HG03097 (cell line): ENCODE results near the gene HMX1.

Experiments used
- ATAC-seq: cut with Tn5 transposase; IDR thresholded peaks from one replicate; pipeline ENCODE4 v1.9.1; 2021; ENCODE audit not compliant: unreplicated experiment, low FRiP score

HMX1 gene

DNA sequence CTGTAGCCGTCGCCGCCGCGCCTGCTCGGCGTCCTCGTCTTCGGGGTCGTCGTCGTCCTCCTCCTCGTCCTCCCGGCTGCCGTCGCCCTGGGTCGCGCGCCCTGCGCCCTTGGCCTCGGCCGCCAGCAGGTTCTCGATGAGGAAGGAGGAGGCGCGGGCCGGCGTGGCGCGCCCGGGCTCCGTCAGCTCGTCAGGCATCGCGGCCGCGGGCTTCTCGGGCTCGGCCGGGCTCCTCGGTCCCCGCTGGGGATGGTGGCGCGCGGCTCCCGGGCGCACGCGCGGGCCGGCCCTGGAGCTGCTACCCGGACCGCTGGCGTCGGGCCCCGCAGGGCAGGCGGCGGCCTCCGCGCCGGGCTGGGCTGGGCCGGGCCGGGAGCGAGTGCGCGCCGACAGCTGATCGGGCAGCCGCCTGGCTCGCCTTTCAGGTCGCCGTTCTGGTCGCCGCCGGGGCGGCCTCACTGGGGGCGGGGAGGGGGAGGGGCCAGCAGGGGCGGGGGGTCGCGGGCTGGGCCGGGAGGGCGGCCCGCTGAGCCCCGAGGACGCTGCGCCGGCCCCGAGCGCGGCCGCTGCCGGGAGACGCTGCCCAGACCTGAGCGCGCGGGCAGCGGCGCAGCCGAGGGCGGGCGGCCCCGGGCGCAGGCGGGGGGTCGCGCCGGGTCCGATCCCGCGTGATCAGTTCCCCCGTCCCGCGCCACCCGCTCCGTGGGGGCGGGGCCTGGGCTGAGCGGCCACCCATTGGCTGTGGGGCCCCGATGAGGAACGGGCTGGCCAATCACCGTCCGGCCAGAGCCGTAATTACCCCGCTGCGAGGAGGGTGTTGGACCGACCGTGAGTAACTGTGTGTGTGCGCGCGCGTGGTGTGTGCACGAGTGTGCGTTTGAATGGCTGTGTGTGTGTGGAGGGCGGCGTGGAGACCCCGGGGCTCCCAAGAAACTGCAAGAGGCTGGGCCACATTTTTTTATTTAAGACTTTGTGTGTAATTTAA, at the start of gene HMX1:
Gene HMX1 (minus strand): TSS at position 423 of the 985 bp plus-strand sequence. CDS start 225 bp downstream, at position 198.
- ATAC-seq, result no peak

DNA sequence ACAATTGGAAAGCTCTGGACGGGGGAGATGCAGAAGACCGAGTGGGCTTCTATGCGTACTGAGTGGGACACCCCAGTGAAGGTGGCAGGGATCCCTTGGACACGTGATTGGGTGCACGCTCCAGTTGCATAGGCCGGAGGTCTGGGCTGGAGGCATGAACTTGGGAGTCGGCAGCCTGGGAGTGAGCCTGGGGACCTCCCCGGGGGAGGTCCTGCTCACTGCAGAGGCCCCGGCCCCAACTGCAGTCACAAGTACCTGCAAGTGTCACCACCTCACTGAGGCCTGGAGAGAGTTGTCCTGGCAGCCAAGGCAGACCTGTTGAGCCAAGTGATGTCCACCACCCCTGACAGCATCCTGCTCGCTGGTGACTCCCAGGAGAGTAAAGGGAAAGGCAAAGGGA, 49.3 kb upstream of the HMX1 start:
- ATAC-seq, result no peak

DNA sequence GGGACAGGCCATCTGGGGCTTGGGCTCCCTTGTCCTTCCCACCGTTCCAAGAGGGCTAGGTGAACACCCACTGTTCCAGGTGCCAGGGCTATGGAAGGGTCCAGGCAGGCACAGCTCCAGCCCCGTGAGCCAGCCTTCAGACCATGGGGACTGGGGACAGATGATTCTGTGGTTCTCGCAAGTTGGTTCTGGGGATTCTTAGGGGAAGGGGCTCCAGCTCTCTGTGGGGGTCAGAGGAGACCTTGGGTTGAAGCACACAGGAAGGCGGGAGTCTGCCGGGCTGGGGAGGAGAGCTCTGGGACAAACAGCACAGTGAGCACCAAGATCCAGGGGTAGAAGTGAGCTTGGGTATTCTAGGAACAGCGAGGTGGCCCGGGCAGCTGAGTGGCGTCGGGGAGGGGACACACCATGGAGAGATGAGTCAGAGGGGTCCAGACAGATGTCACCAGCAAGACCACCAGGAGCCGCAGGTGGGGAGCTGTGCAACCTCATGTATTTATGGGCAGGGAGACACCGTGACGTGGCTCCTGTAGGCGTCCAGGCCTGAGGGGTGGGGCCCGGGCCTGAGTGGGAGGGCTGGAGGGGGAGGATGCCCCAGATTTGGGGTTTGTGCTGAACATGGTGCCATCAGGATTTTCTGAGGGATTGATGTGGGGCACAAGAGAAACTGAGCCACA, 48.8 kb upstream of the HMX1 start:
- no peak for ATAC-seq

DNA sequence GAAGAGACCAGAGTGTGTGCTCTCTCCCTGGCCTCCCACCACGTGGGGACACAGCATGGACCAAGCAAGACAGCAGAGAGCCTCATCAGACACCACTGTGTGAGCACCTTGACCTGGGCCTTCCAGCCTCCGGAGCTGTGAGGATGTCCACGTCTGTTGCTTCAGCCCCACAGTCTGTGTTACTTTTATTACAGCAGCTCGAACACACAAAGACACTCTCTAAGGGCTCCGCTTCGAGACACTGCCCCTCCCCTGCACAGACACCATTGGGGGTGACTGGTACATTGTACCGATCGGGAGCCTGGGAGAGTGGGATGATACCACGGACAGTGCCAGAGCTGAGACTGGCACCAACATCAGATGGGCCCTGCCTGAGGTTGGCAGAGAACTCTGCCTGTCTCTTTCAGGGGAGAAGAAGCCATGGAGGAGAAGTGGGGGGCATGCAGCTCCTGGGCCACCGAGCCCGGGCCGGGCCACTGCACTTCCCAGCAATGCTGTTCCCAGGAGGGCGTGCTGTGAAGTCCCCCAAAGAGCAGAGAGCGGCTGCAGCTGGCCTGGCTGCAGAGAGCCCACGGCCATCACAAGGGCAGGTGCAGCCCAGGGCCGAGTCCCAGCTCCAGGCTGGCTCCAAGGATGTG, 48.1 kb upstream of the HMX1 start:
- no peak for ATAC-seq

DNA sequence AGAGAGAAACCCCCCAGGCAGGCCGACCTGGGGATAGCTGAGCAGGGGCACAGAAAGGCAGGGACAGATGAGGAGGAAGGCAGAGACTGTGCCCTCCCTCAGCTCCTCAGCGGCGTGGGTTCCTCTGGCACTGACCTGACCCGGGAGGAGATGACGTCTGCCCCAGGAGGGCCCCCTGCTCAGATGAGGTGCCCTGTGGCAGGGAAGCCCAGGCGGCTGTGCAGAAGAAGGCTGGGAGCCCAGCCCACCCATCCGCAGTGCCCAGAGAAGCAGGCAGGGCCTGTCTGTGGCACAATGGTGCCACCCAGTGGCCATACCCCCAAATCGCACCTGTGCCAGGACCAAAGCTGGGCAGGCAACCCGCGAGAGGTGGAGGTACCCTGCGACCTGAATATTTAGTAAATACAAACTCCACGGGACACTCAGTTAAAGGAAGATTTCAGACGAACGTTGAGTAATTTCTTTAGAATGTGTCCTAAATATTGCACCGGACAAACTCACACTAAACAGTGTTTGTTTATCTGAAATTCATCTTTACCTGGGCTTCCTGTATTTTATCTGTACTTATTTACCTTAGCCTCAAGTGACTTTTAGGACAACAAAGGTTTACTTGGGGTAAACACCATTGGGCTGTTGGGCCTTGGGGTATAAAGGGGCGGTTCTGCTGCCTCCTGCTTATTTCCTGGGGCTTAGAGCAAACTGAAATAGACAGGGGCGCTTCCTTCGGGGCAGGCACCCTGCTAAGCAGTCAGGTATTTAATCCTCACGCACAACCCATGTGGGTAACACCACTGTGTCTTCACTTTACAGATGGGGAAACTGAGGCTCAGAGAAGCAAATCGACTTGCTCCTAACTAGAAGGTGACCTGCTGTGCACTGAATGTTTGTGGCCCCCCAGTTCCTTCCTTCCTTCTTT, 46.5 kb upstream of the HMX1 start:
- ATAC-seq, result peak; percentile 86

DNA sequence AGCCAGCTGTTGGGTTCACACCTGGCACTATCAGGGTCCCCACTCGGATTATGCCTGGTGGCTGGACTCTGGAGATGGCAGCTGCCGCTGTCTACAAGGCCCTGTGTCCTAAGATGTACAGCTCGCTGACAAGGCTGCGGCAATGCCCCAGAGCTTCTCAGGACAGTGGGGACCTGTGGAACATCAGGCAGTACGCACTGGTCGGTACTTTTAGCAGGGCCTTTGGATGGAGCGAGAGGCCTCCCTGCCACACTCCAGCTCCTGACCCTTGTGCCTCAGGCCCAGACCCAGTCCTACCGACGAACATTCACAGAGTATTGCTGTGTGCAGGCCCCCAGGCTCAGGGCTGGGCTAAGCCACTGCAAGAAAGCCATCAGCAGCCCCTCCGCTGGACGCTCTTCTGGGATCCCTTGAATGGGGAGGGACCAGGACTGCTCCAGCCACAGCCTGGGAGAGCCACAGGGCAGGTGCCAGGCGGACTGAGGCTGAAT, 45.7 kb upstream of the HMX1 start:
- no peak for ATAC-seq

DNA sequence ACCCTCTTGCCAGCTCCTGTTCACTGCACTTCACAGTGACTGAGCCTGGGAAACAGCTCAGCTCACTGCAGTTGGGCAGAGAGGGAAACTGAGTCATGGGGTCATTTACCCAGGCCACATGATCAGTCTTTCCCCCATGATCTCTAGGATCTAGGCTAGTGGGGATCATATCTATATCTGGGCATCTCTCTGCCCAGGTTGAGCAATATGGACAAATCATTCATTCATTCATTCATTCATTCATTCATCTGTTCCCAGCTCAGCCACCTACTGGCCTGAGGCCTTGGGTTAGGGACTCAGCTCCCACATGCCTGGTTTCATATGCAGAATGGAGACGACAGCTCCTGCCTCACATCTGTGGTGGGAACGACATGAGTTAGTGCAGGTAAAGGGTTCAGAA, 45.3 kb upstream of the HMX1 start:
- no peak for ATAC-seq

DNA sequence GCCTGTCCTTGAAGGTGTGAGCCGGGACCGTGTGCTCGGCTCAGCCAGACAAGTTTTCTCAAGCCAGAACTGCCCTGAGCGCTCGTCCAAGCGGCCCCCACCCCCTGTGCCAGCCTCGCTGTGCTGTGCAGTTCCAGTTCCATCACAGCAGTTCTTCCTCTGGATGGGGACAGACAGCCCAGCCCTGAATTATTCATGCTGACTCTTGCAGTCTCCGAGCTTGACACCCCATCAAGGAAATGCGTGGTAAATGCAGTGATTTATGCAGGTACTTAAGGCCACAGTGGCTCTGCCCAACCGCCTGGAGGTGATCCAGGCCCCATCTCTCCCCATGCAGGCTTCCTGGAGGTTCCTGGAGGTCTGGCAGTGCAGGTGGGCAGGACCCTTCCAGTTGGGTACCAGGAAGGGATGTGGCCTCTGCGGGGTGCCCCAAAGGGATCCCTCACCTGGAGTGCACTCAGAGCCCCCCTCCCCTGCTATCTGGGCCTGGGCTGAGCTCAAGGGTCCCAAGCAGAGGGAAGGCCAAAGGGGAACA, 44.8 kb upstream of the HMX1 start:
- no peak for ATAC-seq

DNA sequence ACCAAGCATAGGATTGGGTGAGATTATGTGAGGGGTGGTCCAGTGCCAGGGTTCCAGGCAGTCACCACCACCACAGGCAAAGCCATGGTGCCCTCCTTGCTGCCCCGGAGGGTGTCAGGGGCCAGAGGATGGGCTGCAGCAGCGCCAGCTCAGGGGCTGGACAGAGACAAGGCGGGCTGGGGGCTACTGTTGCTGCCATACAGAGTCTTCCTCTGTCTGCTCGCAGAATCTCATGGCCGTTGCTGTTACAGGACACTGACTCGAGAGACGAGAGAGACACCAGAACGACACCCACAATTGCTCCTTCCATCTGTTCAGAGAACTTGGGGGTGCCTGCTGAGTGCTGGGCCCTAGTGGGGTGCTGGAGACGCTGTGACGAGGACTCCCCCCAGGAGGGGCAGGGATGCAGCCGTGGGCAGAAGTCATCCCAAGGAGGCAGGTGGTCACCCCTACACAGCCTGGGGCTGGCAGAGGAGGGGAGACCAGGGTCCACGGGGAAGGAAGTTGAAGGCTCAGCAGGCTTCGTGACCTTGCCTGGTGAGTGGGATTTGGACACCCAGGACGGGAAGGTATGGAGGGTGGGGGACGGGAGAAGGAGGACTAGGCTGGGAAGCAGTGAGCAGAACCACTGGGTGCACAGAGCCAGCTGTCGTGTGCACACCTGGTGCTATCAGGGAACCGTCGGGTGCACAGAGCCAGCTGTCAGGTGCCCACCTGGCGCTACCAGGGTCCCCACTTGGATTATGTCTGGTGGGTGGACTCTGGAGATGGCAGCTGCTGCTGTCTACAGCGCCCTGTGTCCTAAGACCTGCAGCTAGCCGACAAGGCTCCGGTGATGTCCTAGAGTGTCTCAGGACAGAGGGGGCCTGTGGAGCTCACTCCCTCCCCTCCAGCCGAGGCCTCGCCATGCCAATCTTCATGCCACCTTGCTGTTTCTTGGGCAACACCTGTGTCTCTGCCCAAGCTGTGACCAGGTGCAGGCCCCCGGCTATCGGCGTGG, 43.9 kb upstream of the HMX1 start:
- no peak for ATAC-seq

DNA sequence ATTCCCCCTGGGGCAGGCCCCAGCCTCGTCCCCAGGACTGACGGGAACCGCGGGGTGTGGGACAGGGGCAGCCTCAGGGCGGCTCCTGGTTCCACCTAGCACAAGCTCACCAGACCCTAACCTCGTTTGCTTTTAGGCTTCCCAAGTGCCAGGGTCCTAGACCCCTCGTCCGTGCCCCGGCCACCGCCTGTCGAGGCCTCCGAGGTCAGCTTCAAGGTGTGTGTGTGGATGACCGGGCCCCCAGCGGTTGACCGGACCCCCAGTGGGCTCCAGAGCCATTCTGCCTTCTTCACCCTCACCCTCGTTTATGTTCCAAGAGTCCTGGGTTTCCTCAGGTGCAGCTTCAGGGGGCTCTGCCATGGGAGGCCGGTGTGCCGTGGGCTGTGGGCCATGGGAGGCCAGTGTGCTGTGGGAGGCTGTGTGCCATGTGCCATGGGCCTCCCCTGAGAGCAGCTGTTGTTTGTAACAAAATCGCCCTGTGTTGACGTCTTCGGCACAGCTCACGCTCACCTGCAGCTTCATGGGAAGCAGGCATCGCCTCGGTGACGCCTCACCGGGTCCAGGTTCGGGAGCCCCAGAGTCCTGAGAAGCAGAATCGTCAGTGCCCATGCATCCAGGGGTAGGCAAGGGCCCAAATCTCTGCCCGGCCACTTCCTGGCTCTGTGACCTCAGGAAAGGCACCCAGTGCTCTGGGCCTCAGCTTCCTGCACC, 43.0 kb upstream of the HMX1 start:
- ATAC-seq, result no peak

DNA sequence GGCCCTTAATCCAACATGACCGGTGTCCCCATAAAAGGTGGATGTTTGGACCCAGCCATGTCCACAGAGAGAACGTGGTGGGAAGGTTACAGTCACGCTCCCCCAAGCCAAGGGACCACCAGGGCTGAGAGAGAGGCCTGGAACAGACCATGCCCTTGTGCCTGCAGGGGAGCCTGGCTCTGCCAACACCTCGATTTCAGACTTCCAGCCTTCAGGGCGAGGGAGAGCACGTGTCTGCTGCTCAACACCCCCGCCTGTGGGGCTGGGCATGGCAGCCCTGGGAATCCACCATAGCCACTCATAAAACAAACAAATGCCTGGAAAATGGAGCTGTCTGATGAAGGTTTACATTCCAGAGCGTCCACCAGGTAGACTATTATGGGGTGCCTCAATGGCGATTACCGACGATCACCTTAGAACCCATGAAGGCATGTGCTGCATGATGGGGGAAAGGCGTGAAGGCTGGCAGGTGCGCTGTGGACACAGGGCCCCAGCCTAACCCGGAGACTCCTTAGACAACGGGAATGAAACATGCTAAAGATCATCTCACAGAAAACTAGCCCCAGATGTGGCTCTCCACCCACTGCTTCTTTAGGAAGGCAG, 42.3 kb upstream of the HMX1 start:
- no peak for ATAC-seq

DNA sequence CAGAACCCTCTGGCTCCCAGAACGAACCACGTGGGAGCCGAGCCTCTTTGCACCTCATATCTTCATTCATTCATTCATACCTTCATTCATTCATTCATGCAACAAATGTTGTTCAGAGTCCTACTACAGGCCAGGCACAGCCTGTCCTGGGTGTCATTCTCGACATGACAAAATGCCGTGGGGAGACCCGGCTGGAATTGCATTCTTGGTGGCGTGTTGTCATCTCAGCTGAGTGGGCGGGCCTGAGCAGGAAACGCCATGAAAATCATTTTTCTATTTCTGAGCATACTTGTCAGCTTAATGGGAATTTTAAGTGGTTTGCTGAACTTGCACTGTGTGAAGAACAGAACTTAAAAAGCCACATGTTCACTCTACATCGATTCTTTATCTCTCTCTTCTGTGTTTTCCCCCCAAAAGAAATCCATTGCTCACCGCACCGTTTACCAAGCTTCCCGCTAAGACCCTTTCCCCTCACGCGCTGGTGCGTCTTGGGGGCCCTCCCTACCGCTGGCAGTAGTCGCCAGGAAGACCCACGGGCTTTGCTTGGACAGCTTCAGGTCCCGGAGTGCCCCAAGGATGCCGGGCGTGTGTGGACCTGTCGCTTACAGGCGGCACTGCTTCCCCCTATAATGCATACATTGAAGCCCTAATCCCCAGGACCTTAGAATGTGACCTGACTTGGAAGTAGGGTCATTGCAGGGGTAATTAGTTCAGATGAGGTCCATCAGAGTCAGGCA, 41.6 kb upstream of the HMX1 start:
- no peak for ATAC-seq

DNA sequence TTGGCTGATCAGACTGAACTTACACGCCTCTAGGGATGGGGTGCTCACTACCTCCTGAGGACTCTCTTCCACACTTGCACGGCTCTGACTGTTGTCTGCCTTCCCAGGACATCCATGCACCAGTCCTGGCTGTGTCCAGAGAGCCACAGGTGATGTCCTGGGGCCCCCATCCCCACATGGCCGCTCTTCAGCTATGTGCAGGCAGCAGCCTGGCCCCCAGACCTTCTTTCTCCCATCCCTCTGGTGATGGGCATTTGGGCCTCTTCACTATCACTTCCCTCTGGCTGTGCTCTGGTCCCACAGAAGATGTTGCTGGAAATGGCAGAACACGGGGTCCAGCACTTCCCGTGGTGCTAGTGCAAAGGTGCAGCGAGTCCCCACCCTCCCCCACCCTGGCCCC, 40.9 kb upstream of the HMX1 start:
- no peak for ATAC-seq

DNA sequence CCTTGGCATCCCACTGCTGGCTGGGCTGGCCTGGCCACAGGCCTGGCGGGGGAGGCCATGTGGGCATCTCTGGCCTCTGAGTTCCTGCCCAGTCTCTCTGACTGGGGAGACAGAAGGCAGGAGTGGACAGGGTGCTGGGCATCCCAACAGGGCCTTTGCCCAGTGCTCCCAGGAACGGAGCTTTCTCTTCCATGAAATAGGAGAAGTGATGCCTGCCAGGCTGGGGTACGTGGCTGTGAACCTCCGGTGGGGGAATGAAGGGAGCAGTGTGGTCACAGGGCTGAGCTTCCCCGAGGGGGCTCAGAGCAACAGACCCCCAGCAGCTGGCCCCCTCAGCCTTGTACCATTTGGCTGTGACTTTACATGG, 40.4 kb upstream of the HMX1 start:
- no peak for ATAC-seq

DNA sequence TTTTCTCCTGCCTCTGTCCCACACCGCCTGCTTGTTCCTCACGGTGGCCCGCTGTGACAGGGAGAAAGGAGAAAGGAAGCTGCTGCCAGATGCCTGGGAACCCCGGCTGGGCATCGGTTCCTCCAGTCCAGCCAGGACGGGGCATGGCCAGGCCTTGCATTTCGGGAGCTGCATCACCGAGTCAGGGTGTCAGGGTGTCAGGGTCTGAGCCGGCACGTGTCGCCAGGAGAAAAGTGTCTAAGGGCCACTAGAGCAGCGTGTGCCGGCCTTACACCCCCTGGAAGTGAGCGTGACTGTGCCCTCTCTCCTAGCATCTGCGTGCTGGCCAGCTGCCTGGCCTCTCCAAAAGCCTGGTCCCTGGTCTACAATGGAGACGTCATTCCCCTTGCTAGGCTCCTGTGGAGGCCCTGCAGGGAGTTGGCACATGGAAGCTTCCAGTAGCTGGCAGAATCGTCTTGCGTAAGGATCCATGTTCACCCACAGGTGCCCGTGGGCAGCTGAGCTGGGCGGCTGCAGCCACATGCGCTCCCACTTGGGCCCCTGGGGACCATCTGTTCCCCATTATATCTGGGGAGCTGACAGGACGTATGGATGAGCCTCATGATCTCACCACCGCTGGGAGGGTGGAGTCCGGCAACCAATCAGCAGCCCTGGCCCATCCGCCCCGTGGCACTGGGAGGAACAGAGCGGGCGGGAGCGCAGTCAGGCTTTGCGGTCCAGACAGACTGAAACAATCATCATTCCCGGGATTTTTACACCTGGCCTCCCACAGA, 39.9 kb upstream of the HMX1 start:
- no peak for ATAC-seq

DNA sequence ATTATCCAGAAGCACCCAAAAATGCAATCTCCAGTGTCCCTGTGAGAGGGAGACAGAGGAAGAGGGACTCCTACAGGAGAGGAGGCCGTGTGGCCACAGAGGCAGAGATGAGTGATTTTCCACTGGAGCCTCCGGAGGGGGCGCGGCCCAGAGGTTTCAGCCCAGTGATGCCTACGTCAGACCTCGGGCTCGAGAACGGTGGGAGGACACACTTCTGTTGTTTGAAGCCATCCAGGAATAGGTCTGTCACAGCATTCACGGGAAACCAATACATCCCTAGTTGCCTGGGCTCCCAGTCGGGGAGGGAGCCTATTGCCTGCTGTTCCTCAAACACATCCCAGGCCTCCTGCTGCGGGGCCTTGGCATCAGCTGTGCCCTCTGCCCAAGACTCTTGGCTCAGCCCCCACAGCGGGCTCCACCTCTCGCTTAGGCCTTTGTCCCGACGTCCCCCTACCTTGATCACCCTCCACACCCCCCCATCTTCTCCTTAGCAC, 39.2 kb upstream of the HMX1 start:
- no peak for ATAC-seq
